Trophoblast cell (in vitro differentiated cells and primary cell): ENCODE results near the gene CYP2C19.

Source experiments
- DNase-seq, 2 donors: peaks; one replicate each; pipeline ENCODE4 v3.0.0-alpha.2; 2016
- H2AFZ ChIP-seq: 2 replicates; pipeline ENCODE4 v1.6.1; 2013; ENCODE audit warnings: low read length, moderate library complexity, mild to moderate bottlenecking; ENCODE audit not compliant: insufficient read depth, poor library complexity
- H2AK5ac ChIP-seq: 2 replicates; pipeline ENCODE4 v1.6.1; 2013; ENCODE audit warnings: mild to moderate bottlenecking, low read length
- H2BK120ac ChIP-seq: 2 replicates; pipeline ENCODE4 v1.6.1; 2013; ENCODE audit warnings: low read length, mild to moderate bottlenecking, moderate library complexity; ENCODE audit not compliant: insufficient read depth, poor library complexity
- H2BK12ac ChIP-seq: 2 replicates; pipeline ENCODE4 v1.6.1; 2013; ENCODE audit warnings: mild to moderate bottlenecking, low read length, moderate library complexity
- H2BK5ac ChIP-seq: 2 replicates; pipeline ENCODE4 v1.6.1; 2013; ENCODE audit warnings: low read length, low read depth, moderate library complexity, mild to moderate bottlenecking; ENCODE audit not compliant: poor library complexity
- H3K14ac ChIP-seq: 2 replicates; pipeline ENCODE4 v1.6.1; 2013; ENCODE audit warnings: mild to moderate bottlenecking, low read length
- H3K18ac ChIP-seq: 2 replicates; pipeline ENCODE4 v1.6.1; 2013; ENCODE audit warnings: mild to moderate bottlenecking, low read length
- H3K23ac ChIP-seq: 2 replicates; pipeline ENCODE4 v1.6.1; 2013; ENCODE audit warnings: low read length
- H3K27ac ChIP-seq: 2 replicates; pipeline ENCODE4 v1.5.1; 2013; ENCODE audit warnings: low read depth, mild to moderate bottlenecking, inconsistent platforms, low read length, moderate library complexity
- H3K27me3 ChIP-seq: 2 replicates; pipeline ENCODE4 v1.6.1; 2013; ENCODE audit warnings: inconsistent platforms, mild to moderate bottlenecking, low read length, moderate library complexity; ENCODE audit not compliant: insufficient read depth
- H3K36me3 ChIP-seq, 2 experiments: 1 replicate in 1 of 2; 2 replicates in 1 of 2; pipeline ENCODE4 v1.6.1; 2013; ENCODE audit warnings: low read length in 2 of 2, mild to moderate bottlenecking in 2 of 2, moderate library complexity in 1 of 2; ENCODE audit not compliant: insufficient read depth in 2 of 2, control insufficient read depth in 1 of 2
- H3K4ac ChIP-seq: 2 replicates; pipeline ENCODE4 v1.6.1; 2013; ENCODE audit warnings: low read depth, mild to moderate bottlenecking, low read length, moderate library complexity
- H3K4me1 ChIP-seq, 2 experiments: 1 replicate in 1 of 2; 2 replicates in 1 of 2; pipeline ENCODE4 v1.6.1; 2013; ENCODE audit warnings: low read length in 2 of 2, mild to moderate bottlenecking in 2 of 2, moderate library complexity in 1 of 2; ENCODE audit not compliant: insufficient read depth in 2 of 2, control insufficient read depth in 1 of 2
- H3K4me2 ChIP-seq: 2 replicates; pipeline ENCODE4 v1.6.1; 2013; ENCODE audit warnings: inconsistent platforms, mild to moderate bottlenecking, low read length, moderate library complexity
- H3K4me3 ChIP-seq: 2 replicates; pipeline ENCODE4 v1.5.1; 2013; ENCODE audit warnings: mild to moderate bottlenecking, low read depth, low read length, inconsistent platforms
- H3K79me1 ChIP-seq: one replicate; pipeline ENCODE4 v1.6.1; 2013; ENCODE audit warnings: low read length
- H3K79me2 ChIP-seq: 2 replicates; pipeline ENCODE4 v1.6.1; 2013; ENCODE audit warnings: low read length, mild to moderate bottlenecking; ENCODE audit not compliant: control insufficient read depth, insufficient read depth, poor library complexity
- H3K9ac ChIP-seq: 2 replicates; pipeline ENCODE4 v1.6.1; 2013; ENCODE audit warnings: mild to moderate bottlenecking, low read length
- H3K9me3 ChIP-seq: 2 replicates; pipeline ENCODE4 v1.6.1; 2013; ENCODE audit warnings: low read depth, mild to moderate bottlenecking, control low read depth, inconsistent platforms, low read length; ENCODE audit not compliant: insufficient read depth
- H4K12ac ChIP-seq: 2 replicates; pipeline ENCODE4 v1.6.1; 2013; ENCODE audit warnings: low read depth, mild to moderate bottlenecking, low read length, moderate library complexity
- H4K8ac ChIP-seq: 2 replicates; pipeline ENCODE4 v1.6.1; 2013; ENCODE audit warnings: low read depth, mild to moderate bottlenecking, low read length, moderate library complexity
- H4K91ac ChIP-seq: one replicate; pipeline ENCODE4 v1.6.1; 2013; ENCODE audit warnings: low read depth, mild to moderate bottlenecking, low read length, moderate library complexity
- WGBS: extraction: QIAGEN DNeasy Blood & Tissue Kit; methylation state at CpG from one replicate; pipeline ENCODE4 v1.1.7; 2013; ENCODE audit warnings: missing lambda C conversion rate; ENCODE audit not compliant: insufficient read length, insufficient coverage; ENCODE audit errors: extremely low coverage; 5-methylcytosine and 5-hydroxymethylcytosine counted together

Gene CYP2C19

DNA sequence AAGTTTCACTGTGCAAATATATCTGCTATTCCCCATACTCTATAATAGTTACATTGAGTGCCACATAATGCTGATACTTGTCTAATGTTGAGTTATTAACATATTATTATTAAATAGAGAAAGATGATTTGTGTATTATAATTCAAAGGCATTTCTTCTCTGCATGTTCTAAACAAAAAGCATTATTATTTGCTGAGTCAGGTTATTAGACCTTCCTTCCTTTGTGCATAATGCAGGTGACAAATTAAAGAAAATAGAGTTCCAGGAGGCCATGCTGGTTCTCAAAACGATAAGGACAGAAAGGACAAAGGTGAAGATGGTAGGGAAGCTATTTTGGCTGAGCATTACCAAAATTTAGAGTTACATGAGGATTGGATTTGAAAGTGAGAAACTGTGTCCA lies 90.6 kb downstream of the CYP2C19 start:
- Histone ChIP-seq H3K18ac (no peak overlapping the region), H3K36me3 (no peaks in the 10 kb centered on the region), H3K79me2 (no peaks in the 10 kb centered on the region), H2BK12ac (no peak overlapping the region), H2BK5ac (no peak overlapping the region), H3K4me3 (no peak overlapping the region), H3K9me3 (peaks cover under 1% of the 10 kb centered on the region), H2AFZ (no peak overlapping the region), H3K4me2 (no peak overlapping the region), H3K14ac (no peak overlapping the region), H4K12ac (no peak overlapping the region), H3K23ac (no peak overlapping the region), H2AK5ac (no peak overlapping the region), H3K27ac (no peak overlapping the region), H3K9ac (no peak overlapping the region), H3K4me1 (no peaks in the 10 kb centered on the region), H3K79me1 (no peaks in the 10 kb centered on the region), H4K91ac (no peak overlapping the region), H3K4ac (no peak overlapping the region), H2BK120ac (no peak overlapping the region), H4K8ac (no peak overlapping the region), H3K27me3 (no peaks in the 10 kb centered on the region)
- no peak for DNase-seq
- WGBS, result no CpG with 5 or more reads among the region's 1 CpG

DNA sequence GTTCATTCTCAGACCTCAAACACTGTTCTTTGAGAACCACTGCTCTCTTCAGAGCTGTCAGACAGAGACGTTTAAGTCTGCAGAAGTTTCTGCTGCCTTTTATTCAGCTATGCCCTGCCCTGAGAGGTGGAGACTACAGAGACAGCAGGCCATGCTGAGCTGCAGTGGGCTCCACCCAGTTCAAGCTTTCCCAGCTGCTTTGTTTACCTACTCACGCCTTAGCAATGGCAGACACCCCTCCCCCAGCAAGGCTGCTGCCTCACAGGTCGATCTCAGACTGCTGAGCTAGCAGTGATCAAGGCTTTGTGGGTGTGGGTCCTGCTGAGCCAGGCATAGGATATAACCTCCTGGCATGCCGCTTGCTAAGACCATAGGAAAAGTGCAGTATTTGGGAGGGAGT lies 95.5 kb downstream of the CYP2C19 start:
- H3K23ac ChIP-seq, result no peak overlapping the region
- no peak overlapping the region for H2AFZ ChIP-seq
- H2BK12ac ChIP-seq, result no peak overlapping the region
- no peaks in the 10 kb centered on the region for H3K36me3 ChIP-seq
- no peaks in the 10 kb centered on the region for H3K79me2 ChIP-seq
- no peak overlapping the region for H3K4ac ChIP-seq
- WGBS, result no CpG with 5 or more reads among the region's 4 CpGs
- peaks cover 4% of the 10 kb centered on the region for H3K9me3 ChIP-seq
- no peaks in the 10 kb centered on the region for H3K27me3 ChIP-seq
- no peak overlapping the region for H4K12ac ChIP-seq
- H4K8ac ChIP-seq, result no peak overlapping the region
- no peak overlapping the region for H3K14ac ChIP-seq
- DNase-seq, result no peak
- H2BK5ac ChIP-seq, result no peak overlapping the region
- no peak overlapping the region for H3K4me2 ChIP-seq
- H3K9ac ChIP-seq, result no peak overlapping the region
- H3K27ac ChIP-seq, result no peak overlapping the region
- no peak overlapping the region for H2BK120ac ChIP-seq
- no peaks in the 10 kb centered on the region for H3K79me1 ChIP-seq
- no peak overlapping the region for H3K4me3 ChIP-seq
- H2AK5ac ChIP-seq, result no peak overlapping the region
- H4K91ac ChIP-seq, result no peak overlapping the region
- no peak overlapping the region for H3K18ac ChIP-seq
- no peaks in the 10 kb centered on the region for H3K4me1 ChIP-seq

DNA sequence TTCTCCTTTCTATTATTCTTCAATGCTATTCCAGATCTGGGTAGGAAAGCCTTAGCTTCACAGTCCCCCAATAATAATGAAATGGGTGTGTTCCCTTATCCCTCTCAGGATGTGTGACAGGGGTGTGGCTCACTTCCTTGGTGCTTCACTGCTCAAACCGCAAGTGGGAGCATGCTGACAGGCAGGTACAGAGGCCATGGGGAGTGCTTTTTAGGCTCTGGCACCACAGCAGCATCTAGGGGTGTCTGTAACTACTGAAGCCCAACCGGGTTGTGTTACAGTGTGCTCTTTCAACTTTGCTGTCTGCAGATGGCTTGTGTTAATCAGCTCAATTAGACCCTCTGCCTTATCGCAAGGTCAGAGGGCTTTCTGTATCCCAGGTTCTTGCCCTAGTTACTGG lies 96.6 kb downstream of the CYP2C19 start:
- H3K36me3 ChIP-seq, result no peaks in the 10 kb centered on the region
- H3K23ac ChIP-seq, result no peak overlapping the region
- no CpG with 5 or more reads among the region's 3 CpGs for WGBS
- no peaks in the 10 kb centered on the region for H3K79me2 ChIP-seq
- H2BK120ac ChIP-seq, result no peak overlapping the region
- no peak overlapping the region for H4K91ac ChIP-seq
- no peaks in the 10 kb centered on the region for H3K4me1 ChIP-seq
- DNase-seq, result no peak
- no peak overlapping the region for H4K12ac ChIP-seq
- H3K9me3 ChIP-seq, result peaks cover 4% of the 10 kb centered on the region
- H3K4me2 ChIP-seq, result no peak overlapping the region
- no peak overlapping the region for H3K4me3 ChIP-seq
- H2BK5ac ChIP-seq, result no peak overlapping the region
- H3K14ac ChIP-seq, result no peak overlapping the region
- no peaks in the 10 kb centered on the region for H3K79me1 ChIP-seq
- no peak overlapping the region for H3K18ac ChIP-seq
- no peak overlapping the region for H3K9ac ChIP-seq
- no peak overlapping the region for H2AFZ ChIP-seq
- H2BK12ac ChIP-seq, result no peak overlapping the region
- H3K27ac ChIP-seq, result no peak overlapping the region
- no peak overlapping the region for H4K8ac ChIP-seq
- H3K4ac ChIP-seq, result no peak overlapping the region
- no peaks in the 10 kb centered on the region for H3K27me3 ChIP-seq
- no peak overlapping the region for H2AK5ac ChIP-seq

DNA sequence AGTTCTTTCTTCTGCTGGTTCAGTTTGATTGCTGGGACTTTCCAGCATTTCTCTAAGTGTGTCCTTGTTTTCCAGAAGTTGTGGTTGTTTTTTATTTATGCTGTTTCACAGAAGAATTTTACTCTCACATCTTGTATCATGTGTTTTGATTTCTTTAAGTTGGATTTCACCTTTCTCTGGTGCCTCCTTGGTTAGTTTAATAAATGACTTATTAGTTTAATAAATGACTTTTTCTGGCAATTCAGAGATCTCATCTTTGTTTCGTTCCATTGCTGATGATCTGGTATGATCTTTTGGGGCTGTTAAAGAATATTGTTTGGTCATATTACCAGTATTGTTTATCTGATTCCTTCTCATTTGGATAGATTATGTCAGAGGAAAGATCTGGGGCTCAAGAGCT lies 116.2 kb downstream of the CYP2C19 start:
- Histone ChIP-seq H3K4me3 (no peak overlapping the region), H4K12ac (no peak overlapping the region), H3K79me1 (no peaks in the 10 kb centered on the region), H2AFZ (no peak overlapping the region), H2AK5ac (no peak overlapping the region), H3K27ac (no peak overlapping the region), H2BK120ac (no peak overlapping the region), H3K36me3 (no peaks in the 10 kb centered on the region), H2BK5ac (no peak overlapping the region), H3K23ac (no peak overlapping the region), H4K91ac (no peak overlapping the region), H4K8ac (no peak overlapping the region), H3K9me3 (peaks cover 3% of the 10 kb centered on the region), H3K4ac (no peak overlapping the region), H3K79me2 (no peaks in the 10 kb centered on the region), H3K18ac (no peak overlapping the region), H3K14ac (no peak overlapping the region), H2BK12ac (no peak overlapping the region), H3K9ac (no peak overlapping the region), H3K4me2 (no peak overlapping the region), H3K4me1 (no peaks in the 10 kb centered on the region), H3K27me3 (no peaks in the 10 kb centered on the region)
- no CpG with 5 or more reads among the region's 1 CpG for WGBS
- DNase-seq, result no peak
